D341Med (cell line): ENCODE data around the gene EFHC1.

ENCODE experiments used
- DNase-seq: peaks from one replicate; pipeline ENCODE4 v3.0.0; 2012; ENCODE audit warnings: low spot score

The EFHC1 gene

DNA sequence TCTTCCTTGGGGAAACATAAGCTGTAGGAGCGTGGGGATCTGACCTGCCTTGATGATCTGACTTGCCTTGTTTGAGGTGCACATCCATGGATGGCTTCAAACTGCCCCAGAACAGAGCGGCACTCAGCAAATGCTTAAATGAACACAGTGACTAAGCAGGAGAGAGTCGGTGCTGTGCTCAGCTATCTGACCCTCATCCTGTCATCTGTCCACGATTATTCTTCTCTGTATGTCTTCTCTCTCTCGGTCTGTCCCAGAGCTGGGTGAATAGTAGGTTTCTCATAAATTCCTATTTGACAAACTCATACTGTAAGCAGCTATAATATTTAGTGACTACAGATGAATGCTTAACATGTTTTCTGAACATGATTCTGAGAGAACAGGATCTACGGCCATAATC lies 119.5 kb downstream of the EFHC1 start:
- no peak for DNase-seq

DNA sequence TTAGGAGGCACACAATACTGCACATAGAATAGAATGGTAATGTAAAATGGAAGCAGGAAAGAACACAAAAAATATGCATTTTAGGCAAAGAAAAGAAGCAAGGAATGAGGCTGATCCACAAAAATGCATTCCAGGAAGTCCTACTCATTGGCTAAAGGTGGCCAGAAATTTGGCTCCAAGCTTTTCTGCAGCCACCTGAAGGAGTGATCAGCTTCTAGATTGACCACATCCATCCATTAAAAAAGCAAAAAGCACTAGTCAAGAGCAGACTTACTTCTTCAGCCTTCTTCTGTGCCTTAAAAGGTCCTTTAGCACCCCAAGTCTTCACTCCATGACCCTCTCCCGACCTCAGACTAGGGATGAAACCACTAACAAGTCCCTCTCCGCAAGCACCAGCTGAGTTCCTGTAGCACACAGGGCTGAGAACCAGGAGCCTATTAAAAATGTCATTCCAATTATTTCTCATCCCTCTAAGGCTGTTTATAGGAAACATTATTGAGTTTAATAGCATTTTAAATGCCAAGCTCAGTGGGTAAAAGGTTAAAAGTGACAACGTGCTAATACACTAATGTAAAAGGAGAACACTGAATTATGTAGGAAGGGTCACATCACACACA lies 120.3 kb downstream of the EFHC1 start:
- DNase-seq = no peak

DNA sequence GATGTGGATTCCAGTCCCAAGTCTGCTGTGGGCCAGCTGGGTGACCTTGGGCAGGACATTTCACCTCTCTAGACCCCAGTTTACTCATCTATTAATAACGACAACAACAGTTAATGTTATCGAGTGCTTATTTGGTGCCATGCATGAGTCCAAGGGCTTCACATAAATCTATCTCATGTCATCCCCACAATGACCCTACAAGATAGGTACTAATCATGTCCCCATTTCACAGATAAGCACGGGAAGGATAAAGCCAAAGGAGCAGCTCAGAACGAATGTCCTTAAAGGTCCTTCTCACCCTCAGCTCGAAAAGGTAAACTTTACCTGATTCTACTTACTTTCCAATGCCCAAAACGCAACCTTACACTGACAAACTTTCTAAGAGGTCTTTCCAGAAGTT lies 121.0 kb downstream of the EFHC1 start:
- no peak for DNase-seq

DNA sequence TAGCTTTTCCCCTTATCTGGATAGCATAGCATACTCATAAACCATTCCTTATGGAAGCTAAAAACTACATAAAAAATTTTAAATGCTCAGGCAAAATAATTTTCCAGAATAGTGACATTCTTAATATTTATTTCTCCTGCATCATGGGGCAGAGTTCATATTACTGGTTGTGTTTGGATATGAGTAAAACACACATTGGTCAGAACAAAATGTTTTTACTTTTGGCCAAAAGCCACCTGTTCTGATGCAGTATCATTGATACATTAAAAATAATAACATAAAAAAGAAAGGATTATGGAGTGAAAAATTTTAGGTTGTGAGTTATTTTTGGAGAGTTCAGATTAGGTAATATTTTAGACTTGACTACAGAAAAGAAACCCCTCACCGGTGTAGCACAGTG lies 123.1 kb downstream of the EFHC1 start:
- DNase-seq = no peak

DNA sequence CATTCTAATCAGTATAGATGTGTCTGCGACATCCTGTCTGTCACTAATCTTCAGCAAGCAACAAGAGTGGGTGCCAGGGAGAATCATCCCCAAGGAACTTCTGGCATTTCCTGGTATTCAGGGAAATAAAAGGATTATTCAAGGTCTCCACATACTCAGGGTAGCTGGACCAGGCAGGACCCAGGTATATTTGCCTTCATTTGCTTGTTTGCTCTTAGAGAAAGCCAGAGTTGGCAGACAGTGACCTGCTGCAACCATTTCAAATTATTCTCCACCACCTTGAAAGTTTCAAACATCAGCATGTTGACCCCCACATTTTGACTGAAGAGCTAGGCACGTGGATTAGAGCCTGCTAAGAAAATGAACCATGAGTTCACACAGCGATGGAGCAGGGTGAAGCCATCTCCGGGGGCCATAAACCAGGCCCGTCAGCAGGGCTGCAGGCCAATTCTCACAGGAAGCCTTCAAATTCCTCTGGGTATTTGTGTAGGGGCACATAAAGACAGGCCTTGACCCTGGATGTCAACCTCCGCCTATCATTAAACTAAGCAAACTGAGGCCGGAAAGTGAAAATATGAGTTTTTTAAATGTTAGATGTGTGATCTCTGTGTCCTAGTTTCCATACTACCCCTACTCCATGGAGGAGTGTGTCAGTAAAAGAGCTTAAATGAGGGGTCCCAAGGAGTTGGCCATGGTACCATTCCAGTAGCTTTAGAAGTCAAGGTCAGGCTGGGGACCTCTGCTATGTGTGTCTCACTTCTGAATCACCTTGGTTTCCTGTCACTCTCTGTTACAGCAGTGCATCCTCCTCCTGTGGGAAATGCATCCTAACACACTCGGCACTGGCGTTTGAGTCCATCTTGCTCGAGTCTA lies 123.8 kb downstream of the EFHC1 start:
- DNase-seq = no peak

DNA sequence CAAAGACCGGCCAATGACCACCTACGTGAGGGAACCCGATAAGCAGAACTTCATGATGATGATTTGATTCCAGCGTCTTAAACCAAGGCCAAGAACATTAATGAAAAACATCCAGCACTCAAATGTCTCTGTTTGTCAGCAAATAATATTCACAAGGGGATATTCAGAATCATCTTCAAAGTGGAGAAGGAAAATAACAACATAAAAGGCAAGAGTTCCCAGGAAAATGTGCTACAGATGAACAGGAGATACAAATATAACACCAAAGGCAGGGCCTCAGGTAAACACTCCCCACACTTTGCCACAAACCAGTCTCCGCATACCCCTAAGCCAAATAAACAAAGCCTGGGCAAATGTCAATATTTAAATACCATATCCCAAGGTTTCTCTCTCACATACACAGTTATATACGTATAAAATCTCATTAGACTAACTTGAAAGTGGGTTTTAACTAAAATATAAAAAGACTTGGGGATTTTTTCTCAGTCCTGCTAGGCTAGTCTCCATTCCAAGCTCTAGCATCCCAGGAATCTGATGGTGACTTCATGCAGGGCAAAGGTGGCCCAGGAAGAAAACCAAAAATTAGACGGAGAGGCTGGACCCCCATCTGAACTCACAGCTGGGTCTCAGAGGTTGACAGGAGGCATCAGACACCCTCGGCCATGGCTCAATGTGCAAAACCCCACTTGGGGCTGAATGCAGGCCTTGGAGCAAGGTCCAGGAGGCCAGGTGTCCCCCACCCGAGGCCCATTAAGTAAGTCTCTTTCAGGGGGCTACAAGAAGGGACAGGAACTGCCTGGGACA lies 124.7 kb downstream of the EFHC1 start:
- no peak for DNase-seq

DNA sequence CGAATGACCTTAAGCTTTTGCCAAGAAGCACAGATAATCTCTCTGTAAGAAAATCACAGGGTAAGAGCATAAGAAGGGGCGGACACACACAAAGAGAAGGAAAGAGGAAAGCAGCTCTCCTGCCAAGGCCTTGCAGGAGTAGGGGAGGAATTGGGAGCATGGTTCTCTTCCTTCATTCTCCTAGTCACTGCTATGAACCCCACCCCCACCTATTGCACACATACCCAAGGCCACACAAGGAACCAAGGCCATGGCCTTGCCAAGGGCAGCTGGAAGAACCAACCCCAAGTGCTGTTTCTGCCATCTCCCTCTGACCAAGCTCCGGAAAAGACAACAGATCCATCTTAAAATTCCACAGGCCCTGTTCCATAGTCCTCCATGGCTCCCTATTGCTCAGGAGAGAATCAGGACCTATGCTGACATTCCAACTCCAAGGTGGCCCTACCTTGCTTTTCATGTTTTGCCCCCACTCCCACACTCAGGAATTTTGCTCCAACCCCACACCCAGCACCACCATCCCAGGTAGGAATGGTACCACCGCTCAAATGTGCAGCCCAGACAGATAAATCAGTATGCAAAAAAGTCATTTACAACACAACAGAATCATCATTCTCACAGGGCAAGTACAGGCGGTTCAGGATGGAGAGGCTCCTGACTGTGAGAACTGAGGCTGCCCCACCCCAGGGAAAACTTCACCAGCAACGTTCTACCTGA lies 125.4 kb downstream of the EFHC1 start:
- DNase-seq = no peak

DNA sequence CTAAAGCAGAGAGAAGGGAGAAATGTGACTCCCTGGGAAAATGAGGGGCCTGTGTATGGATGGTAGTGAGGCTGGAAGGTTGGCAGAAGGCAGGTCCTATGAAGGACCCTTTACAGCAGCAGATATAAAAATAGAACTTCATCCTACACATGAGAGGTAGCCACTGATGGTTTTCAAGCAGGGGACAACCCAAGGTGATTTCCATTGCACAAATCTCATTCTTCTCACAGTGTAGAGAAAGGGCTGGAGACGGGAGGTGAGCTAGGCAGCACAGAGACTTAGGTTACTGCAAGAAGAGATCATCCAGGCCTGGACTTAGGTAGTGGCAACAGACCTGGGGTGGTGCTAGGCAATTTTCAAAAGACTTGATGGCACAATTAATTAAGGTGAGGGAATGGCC lies 126.0 kb downstream of the EFHC1 start:
- no peak for DNase-seq

DNA sequence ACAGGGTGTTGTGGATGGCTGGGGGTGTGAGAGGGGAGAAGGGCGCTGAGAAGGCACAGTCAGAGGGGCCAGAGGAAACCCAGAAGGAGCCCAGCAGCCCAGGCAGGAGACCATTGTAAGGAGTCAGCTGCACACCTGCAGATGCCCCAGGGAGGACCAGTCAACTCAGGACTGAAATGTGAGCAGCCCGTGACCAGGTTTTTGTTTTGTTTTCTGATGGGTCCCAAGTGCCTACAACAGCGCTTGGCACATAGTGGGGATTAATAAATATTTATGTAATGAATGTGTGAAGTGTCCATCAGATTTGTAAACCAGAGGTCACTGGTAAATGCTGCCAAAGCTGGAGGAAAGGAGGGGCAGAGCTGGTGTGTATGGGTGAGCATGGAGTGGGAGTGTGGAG lies 126.5 kb downstream of the EFHC1 start:
- DNase-seq = no peak

DNA sequence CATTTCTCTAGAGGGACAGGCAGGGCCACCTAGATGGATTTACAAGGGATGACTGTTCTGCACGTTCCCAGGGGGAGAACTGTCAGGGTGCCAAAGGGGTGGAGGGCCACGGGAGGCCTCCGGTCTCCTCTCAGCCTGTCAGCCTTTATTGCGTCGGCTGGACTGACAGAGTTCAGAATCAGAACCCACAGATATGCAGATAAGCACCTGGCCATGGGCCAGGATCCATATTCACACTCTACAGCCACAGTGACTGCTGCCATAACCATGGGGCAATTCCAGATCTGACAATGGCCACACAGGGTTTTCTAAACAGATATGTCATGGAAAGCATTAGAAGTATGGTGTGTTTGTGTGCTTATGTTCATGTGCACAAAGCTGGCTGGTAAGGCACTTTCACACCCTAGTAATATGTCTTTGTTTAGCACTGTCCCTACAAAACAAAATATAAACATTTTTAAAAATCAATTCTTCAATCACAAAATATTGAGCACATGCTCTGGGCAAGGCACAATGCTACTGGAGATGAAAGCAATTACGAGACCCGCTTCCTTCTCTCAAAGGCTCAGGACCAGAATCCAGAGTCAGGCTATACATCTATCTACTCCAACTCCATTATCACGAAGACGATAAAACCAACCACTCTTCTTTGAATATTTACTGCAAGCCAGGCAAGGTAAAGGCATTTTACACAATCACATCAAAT lies 127.7 kb downstream of the EFHC1 start:
- DNase-seq = no peak

DNA sequence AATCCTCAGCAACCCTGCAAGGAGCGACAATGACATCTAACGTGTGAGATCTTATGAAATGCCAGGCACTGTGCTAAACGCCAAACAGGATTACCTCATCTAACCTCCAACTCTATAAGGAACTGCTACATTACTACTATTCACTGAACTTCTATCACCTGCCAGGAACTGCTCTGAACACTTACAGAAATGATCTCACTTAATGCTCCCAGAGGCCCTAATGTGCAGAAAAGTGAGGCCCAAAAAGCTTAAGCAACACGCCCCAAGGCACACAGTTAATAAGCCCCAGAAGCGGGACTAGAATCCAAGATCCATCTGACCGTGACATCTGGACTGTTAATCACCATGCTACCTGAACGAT lies 128.2 kb downstream of the EFHC1 start:
- no peak for DNase-seq

DNA sequence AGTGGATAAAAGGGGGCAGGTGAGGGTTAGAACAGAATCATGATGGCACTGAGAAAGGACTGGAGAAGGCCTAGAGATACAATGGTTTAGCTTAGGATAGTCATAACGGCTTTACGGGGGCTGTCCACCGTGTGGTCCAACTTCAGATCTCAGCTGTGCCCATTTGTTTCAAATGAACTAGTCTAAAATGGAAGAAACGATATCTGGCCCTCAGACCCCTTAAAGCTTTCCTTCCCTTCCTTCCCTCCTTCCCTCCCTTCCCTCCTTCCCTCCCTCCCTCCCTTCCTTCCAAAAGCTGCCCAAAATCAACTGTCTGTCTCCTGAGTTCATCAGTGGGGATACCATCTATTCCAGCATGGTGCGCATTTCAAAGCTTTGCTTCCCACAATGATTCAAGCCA lies 128.9 kb downstream of the EFHC1 start:
- no peak for DNase-seq

DNA sequence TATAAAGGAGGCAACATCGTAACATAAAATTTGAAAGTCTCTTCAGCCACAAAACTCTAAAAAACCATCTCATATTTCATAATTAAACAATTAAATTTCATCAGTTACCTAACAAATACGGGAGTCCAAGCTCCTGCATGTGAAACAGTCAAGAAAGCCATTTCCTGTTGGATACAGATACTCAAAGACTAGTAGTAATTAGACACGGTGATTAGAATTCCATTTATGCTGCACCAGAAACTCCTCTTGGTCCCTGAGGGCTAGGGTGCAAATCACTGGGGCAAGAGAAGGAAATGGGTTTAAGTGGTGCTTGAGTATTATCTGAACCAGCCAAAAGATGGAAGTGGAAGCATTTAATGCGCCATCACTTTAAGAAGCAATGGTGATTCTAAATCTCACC lies 129.3 kb downstream of the EFHC1 start:
- DNase-seq = no peak

DNA sequence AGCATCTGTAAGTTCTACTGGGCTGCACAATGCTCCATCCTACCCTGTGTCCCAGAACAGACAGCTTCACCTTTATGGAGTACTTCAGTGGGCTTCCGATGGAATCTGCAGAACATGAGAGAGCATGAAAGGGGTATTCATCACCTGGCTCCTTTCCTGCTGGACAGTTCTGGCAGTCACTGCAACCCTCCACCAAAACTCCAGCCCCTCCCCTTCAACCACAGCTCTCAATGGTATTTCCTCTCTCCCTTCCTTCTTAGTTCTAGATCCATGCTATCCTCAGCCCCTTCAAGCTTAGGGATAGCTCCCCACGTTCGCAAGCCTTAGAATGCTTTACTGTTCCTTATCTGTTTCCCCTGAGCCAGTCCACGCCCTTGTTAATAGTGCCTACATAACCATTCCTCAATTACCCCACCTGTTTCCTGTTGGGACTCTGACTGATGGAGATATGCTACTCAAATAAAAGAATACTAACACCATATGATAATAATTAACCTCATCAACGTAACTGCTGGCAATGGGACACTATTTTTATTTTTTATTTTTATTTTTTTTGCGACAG lies 130.0 kb downstream of the EFHC1 start:
- no peak for DNase-seq

DNA sequence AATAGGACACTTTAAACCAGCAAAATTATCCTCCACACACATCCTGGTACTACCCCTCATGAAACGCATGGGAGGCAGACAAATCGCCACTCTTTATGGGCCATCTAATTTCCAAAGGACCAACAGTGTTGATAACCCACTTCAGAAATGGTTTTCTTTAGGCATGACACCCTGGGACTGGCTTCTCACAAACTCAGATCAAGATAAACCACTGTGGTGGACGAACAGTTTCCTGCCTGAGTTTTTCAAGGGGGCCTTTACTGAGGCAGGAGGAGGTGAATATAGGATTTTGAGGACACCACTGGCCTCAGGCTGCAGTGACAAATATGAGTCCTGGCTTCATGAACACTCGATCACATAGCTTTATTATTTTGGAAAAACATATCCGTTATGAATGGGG lies 130.7 kb downstream of the EFHC1 start:
- DNase-seq = no peak

DNA sequence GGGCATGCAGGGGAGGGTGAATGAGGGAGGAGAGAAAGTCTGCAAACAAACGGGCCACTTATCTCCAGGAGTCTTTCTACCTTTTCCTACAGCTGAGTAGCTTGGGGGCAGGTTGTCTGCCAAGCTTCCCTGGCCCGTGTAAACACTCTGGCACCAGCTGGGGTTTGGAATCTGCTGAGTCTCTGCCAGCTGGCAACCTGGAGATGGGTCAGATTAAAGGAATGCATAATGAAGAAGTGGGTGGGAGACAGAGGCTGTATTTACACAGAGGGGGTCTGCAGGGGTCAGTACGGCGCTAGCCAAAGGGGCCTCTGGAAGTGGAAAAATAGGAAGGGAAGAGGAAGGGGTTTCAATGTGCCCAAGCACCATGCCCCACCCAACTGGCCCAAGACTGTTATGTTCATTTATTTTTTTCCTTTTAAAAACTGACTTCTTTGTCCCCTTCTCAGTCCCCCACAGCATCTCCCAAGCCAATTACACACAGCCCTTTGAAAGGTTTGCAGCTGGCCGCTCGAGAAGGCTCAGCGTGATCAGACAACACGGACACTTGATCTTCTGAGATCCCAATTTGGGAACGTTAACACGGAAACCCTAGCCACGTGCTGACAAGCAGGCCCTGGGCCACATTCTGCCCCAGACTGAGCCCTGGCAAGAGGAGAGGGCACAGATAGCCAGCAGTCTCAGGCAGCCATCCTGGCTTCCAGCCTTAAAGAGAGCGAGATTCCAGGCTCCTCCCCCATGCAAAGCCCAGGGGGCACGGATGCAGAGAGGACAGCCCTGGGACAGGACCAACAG lies 131.5 kb downstream of the EFHC1 start:
- peak; percentile 79 for DNase-seq

DNA sequence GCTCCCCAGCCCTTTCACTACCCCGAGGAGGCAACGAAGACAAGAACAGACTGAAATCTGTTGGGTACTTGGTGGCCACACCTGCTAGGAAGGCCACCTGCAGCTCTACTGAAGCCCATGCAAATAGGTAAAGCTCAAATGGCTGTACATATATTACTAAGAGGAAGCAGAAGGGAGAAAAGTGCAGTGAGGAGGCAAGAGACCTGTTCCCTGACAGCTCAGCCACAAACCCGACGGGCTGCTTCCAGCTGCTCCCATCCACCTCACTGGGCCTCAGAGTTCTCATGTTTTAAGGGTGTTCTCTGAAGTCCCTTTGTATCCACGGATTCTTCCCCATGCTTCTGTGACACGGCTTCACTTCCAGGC lies 132.1 kb downstream of the EFHC1 start:
- no peak for DNase-seq

DNA sequence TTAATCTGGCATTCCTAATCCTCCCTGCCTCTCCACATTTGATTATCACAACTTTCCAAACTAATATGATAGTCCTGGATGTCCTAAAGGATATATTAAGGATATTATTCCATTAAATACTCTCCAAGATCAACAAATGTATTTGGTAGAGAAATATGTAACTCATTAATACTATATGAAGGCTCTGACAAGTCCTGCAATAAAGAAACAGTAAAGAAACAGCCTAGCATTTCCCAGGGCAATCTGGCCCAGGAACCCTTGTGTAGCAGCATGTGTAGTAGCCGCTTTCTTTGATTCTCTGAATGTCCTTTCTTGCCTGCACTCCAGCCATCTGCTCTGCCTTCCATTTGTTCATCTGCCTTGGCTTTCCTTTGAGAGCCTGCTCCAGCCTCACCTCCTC lies 133.0 kb downstream of the EFHC1 start:
- DNase-seq = no peak

DNA sequence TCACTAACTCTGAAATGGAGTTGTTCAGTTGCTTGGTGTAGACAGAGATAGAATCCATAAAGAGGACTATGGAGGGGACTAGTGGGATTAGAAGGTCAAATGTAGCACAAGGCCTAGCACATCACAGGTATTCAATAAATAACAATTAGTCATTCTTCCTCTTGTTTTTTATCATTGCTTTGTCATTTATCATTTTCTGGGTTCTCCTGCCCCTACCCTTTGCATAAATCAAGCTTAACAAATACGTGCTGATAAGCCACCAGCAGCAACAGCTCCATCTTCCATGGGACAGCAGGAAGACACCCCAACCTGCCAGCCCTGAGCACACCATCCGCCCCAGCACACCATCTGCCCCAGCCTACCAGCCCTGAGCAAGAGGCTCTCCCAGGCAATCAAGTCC lies 133.6 kb downstream of the EFHC1 start:
- no peak for DNase-seq

DNA sequence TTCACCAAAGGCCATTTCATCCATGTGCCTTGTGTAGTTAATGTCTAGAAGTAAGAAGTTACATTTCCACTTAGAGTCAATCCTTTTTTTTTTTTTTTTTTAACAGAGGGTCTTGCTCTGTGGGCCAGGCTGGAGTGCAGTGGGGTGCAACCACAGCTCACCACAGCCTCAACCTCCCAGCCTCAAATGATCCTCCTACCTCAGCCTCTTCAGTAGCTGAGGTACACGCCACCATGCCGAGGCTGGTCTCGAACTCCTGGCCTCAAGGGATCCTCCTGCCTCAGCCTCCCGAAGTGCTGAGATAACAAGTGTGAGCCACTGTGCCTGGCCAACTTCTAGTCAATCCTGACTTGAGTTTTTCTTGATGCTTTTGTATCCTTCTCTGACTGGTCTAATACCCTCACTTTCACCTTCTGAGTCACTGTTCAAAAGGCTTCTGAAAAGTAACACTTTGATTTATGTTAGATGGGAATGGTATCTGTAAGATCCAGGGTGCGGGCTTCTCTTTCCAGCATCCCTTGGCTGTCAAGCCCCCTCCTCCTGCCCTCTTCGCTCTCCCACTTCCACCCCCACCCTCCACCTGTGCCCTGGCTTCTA lies 134.6 kb downstream of the EFHC1 start:
- no peak for DNase-seq
